HepG2 (cell line): ENCODE measurements around the gene ABHD12. TPM values are rescaled to one million over a fixed set of nuclear protein-coding genes. Genes with fewer than 3 reads are reported as not detected.
A peak's percentile ranks its signal among the peaks of the same experiment; 100 is the strongest.

Source experiments
- CC2D1A ChIP-seq: sonication (generic); formaldehyde crosslinking; IDR thresholded peaks from 2 replicates; pipeline ENCODE4 v1.8.1; 2023; ENCODE audit warnings: mild to moderate bottlenecking, missing genetic modification reagents
- DR1 ChIP-seq: sonication (generic); formaldehyde crosslinking; IDR thresholded peaks from 2 replicates; pipeline ENCODE4 v1.8.0; 2021; ENCODE audit warnings: mild to moderate bottlenecking, missing genetic modification reagents, inconsistent platforms
- ETV5 ChIP-seq: IDR thresholded peaks from 2 replicates; pipeline ENCODE4 v1.6.1; 2018; ENCODE audit warnings: missing biosample characterization, missing genetic modification reagents, inconsistent platforms, borderline replicate concordance
- GATA4 ChIP-seq: sonication (generic); IDR thresholded peaks from 2 replicates; pipeline ENCODE4 v1.6.1; 2016; ENCODE audit warnings: antibody characterized with exemption, low read depth, borderline replicate concordance
- HNRNPLL ChIP-seq: fragments of 200-400 bp; formaldehyde crosslinking; IDR thresholded peaks from 2 replicates; pipeline ENCODE4 v1.6.1; 2017; ENCODE audit warnings: mild to moderate bottlenecking, low read depth, low read length; ENCODE audit not compliant: poor library complexity, severe bottlenecking
- JUNB ChIP-seq: sonication (generic); formaldehyde crosslinking; IDR thresholded peaks from 2 replicates; pipeline ENCODE4 v1.8.0; 2022; ENCODE audit warnings: missing genetic modification reagents, mild to moderate bottlenecking, borderline replicate concordance
- JUND ChIP-seq: sonication (generic); formaldehyde crosslinking; IDR thresholded peaks from 2 replicates; pipeline ENCODE4 v1.8.0; 2022; ENCODE audit warnings: mild to moderate bottlenecking, missing genetic modification reagents
- MAFG ChIP-seq: sonication (generic); formaldehyde crosslinking; IDR thresholded peaks from 2 replicates; pipeline ENCODE4 v1.5.1; 2020; ENCODE audit warnings: mild to moderate bottlenecking, missing genetic modification reagents
- MTF2 ChIP-seq: sonication (generic); formaldehyde crosslinking; IDR thresholded peaks from 2 replicates; pipeline ENCODE4 v1.5.0; 2020; ENCODE audit warnings: missing genetic modification reagents, borderline replicate concordance
- POLR2A ChIP-seq, 2 experiments: IDR thresholded peaks; 2 replicates each; pipeline ENCODE4 v1.6.1; 2011; ENCODE audit warnings: low read depth in 2 of 2, low read length in 2 of 2, mild to moderate bottlenecking in 1 of 2, moderate library complexity in 1 of 2; ENCODE audit not compliant: insufficient read depth in 1 of 2
- RXRA ChIP-seq: sonication (generic); formaldehyde crosslinking; IDR thresholded peaks from 2 replicates; pipeline ENCODE4 v1.5.1; 2020; ENCODE audit warnings: missing genetic modification reagents
- ZFP62 ChIP-seq: sonication (generic); formaldehyde crosslinking; IDR thresholded peaks from 2 replicates; pipeline ENCODE4 v1.4.0; 2020; ENCODE audit warnings: missing genetic modification reagents
- ZNF230 ChIP-seq: sonication (generic); formaldehyde crosslinking; IDR thresholded peaks from 2 replicates; pipeline ENCODE4 v1.4.0; 2020; ENCODE audit warnings: mild to moderate bottlenecking, missing genetic modification reagents
- ZNF430 ChIP-seq: sonication (generic); formaldehyde crosslinking; IDR thresholded peaks from 2 replicates; pipeline ENCODE4 v1.9.0; 2021; ENCODE audit warnings: mild to moderate bottlenecking, missing genetic modification reagents
- ZNF572 ChIP-seq: sonication (generic); formaldehyde crosslinking; IDR thresholded peaks from 2 replicates; pipeline ENCODE4 v1.5.1; 2020; ENCODE audit warnings: mild to moderate bottlenecking, missing genetic modification reagents
- ZNF703 ChIP-seq: sonication (generic); formaldehyde crosslinking; IDR thresholded peaks from 2 replicates; pipeline ENCODE4 v1.5.1; 2020; ENCODE audit warnings: missing genetic modification reagents, mild to moderate bottlenecking, moderate library complexity, borderline replicate concordance
- ZNF784 ChIP-seq: sonication (generic); formaldehyde crosslinking; IDR thresholded peaks from 2 replicates; pipeline ENCODE4 v1.5.1; 2020; ENCODE audit warnings: missing genetic modification reagents, mild to moderate bottlenecking, borderline replicate concordance
- polyA plus RNA-seq, 8 experiments: library from polyadenylated mRNA; depleted of rRNA in 3 of 8; stranded (reverse) in 7 of 8; unstranded in 1 of 8; fragments of >200 nt; fragmentation: Illumina TruSeq in 4 of 8; extraction: Trizol in 4 of 8; gene quantifications; 2 replicates each; pipeline versions ENCODE4 v1.2.1 to v1.2.3, GENCODE V29; 2011 to 2016; ENCODE audit warnings: low read depth in 4 of 8, missing spikeins in 1 of 8, mixed read lengths in 1 of 8; ENCODE audit not compliant: insufficient read depth in 1 of 8
- total RNA-seq, 5 experiments: library from RNA; depleted of rRNA; stranded (reverse); fragments of >200 nt; fragmentation: Illumina TruSeq; extraction: Trizol; gene quantifications; 2 replicates each; pipeline ENCODE4 v1.2.3, GENCODE V29; 2016; ENCODE audit warnings: low read depth in 1 of 5
- TF ChIP-seq, protein P1 (sequence below): sonication (generic); formaldehyde crosslinking; IDR thresholded peaks from 2 replicates; pipeline ENCODE4 v1.8.1; 2023; ENCODE audit warnings: mild to moderate bottlenecking, inconsistent platforms, moderate library complexity, missing genetic modification reagents, borderline replicate concordance
- TF ChIP-seq, protein P2 (sequence below): IDR thresholded peaks from 2 replicates; pipeline ENCODE4 v1.6.1; 2016; ENCODE audit warnings: missing compliant biosample characterization, missing genetic modification reagents, borderline replicate concordance
- TF ChIP-seq, protein P3 (sequence below): sonication (generic); formaldehyde crosslinking; IDR thresholded peaks from 2 replicates; pipeline ENCODE4 v1.4.0; 2020; ENCODE audit warnings: missing genetic modification reagents

ABHD12 gene
- total and polyA plus RNA-seq, 2 of the 13 experiments (the other 11 are each of a cell fraction or from before 2014, with no cell fraction given): 23.5 to 72.1 TPM

DNA sequence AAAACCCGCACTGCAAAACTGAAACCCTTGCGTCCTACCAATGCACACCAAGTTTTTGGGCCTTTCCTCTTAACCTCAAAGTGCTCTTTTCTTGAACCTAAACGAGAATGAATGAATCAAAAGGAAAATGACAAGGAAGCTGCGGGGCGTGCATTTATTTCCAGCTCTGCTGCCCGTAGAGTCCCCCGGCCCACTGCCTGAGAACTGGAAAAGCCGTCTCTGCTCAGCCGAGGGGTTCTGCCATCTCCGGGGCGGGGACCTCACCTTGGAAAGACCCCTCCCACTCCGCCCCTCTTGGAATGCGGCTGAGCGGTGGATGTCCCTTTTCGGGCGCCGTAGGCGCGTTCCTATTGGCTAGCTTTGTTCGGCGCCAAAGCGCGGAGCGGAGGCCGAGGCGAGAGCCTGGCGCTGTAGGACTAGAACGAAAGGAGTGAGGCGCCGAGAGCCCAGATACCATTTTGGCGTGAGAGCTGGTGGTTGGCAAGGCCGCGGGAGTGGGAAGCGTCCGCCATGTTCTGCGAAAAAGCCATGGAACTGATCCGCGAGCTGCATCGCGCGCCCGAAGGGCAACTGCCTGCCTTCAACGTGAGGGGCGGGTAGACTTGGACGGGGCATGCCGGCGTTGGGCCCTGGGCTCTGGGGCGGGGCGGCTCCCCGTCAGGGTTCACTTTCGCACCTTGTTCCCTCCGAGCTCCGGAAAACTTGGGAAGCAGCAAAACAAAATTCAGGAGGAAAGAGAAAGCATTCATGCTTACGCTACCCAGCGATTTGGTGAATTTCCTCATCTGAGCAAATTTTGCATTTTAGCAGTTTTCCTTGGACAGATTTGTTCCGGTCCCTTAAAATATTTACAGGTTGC, 16.9 kb upstream of the ABHD12 start, which contains the start of gene GINS1 (continued):
- TF ChIP-seq DR1 (CRISPR knock-in tag) (peak; percentile 98), HNRNPLL (peak; percentile 81), MTF2 (peak; percentile 77; the same call in 1 of the 2 replicates), JUND (CRISPR knock-in tag) (peak; percentile 70; the same call in 1 of the 2 replicates), ETV5 (CRISPR knock-in tag) (peak; percentile 92), JUNB (CRISPR knock-in tag) (0 out of 2 replicates have a peak, but pooled peaks have one; percentile 64), ZNF572 (peak; percentile 97), MAFG (no peak), POLR2A (IDR thresholded peaks at IDR 0.05; ENCODE audit: insufficient read depth in 1 of 2, low read depth in 2 of 2, low read length in 2 of 2) (peak; percentile 94 to 99), ZFP62 (CRISPR knock-in tag) (0 out of 2 replicates have a peak, but pooled peaks have one; percentile 90), ZNF703 (CRISPR knock-in tag) (peak; percentile 95; the same call in 1 of the 2 replicates), ZNF230 (CRISPR knock-in tag) (peak; percentile 99), ZNF430 (peak; percentile 99), GATA4 (peak; percentile 37; the same call in 1 of the 2 replicates), ZNF784 (peak; percentile 97; the same call in 1 of the 2 replicates), RXRA (CRISPR knock-in tag) (peak; percentile 83), CC2D1A (CRISPR knock-in tag) (peak; percentile 100)
- TF ChIP-seq, protein P1, sequence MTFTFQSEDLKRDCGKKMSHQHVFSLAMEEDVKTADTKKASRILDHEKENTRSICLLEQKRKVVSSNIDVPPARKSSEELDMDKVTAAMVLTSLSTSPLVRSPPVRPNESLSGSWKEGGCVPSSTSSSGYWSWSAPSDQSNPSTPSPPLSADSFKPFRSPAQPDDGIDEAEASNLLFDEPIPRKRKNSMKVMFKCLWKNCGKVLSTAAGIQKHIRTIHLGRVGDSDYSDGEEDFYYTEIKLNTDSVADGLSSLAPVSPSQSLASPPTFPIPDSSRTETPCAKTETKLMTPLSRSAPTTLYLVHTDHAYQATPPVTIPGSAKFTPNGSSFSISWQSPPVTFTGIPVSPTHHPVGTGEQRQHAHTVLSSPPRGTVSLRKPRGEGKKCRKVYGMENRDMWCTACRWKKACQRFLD (CRISPR knock-in tag): peak; percentile 99
- TF ChIP-seq, protein P2, sequence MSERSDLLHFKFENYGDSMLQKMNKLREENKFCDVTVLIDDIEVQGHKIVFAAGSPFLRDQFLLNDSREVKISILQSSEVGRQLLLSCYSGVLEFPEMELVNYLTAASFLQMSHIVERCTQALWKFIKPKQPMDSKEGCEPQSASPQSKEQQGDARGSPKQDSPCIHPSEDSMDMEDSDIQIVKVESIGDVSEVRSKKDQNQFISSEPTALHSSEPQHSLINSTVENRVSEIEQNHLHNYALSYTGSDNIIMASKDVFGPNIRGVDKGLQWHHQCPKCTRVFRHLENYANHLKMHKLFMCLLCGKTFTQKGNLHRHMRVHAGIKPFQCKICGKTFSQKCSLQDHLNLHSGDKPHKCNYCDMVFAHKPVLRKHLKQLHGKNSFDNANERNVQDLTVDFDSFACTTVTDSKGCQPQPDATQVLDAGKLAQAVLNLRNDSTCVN (CRISPR knock-in tag): peak; percentile 82; the same call in 1 of the 2 replicates
- TF ChIP-seq, protein P3, sequence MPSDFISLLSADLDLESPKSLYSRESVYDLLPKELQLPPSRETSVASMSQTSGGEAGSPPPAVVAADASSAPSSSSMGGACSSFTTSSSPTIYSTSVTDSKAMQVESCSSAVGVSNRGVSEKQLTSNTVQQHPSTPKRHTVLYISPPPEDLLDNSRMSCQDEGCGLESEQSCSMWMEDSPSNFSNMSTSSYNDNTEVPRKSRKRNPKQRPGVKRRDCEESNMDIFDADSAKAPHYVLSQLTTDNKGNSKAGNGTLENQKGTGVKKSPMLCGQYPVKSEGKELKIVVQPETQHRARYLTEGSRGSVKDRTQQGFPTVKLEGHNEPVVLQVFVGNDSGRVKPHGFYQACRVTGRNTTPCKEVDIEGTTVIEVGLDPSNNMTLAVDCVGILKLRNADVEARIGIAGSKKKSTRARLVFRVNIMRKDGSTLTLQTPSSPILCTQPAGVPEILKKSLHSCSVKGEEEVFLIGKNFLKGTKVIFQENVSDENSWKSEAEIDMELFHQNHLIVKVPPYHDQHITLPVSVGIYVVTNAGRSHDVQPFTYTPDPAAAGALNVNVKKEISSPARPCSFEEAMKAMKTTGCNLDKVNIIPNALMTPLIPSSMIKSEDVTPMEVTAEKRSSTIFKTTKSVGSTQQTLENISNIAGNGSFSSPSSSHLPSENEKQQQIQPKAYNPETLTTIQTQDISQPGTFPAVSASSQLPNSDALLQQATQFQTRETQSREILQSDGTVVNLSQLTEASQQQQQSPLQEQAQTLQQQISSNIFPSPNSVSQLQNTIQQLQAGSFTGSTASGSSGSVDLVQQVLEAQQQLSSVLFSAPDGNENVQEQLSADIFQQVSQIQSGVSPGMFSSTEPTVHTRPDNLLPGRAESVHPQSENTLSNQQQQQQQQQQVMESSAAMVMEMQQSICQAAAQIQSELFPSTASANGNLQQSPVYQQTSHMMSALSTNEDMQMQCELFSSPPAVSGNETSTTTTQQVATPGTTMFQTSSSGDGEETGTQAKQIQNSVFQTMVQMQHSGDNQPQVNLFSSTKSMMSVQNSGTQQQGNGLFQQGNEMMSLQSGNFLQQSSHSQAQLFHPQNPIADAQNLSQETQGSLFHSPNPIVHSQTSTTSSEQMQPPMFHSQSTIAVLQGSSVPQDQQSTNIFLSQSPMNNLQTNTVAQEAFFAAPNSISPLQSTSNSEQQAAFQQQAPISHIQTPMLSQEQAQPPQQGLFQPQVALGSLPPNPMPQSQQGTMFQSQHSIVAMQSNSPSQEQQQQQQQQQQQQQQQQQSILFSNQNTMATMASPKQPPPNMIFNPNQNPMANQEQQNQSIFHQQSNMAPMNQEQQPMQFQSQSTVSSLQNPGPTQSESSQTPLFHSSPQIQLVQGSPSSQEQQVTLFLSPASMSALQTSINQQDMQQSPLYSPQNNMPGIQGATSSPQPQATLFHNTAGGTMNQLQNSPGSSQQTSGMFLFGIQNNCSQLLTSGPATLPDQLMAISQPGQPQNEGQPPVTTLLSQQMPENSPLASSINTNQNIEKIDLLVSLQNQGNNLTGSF (CRISPR knock-in tag): peak; percentile 99
